Liver (tissue), 9 donors: Measurements from ENCODE around the gene SGK1. TPM values are rescaled to one million over a fixed set of nuclear protein-coding genes. Genes with fewer than 3 reads are reported as not detected.

Experiments used
- DNase-seq: peaks from one replicate; pipeline ENCODE4 v3.0.0-alpha.2; 2017; ENCODE audit warnings: low spot score
- H3K27ac ChIP-seq, 2 donors: one replicate each; pipeline ENCODE4 v1.7.0; 2013; ENCODE audit warnings: inconsistent platforms in 2 of 2, low read length in 2 of 2, control low read depth in 1 of 2, low read depth in 1 of 2, mild to moderate bottlenecking in 1 of 2
- H3K27me3 ChIP-seq, 4 donors: one replicate each; pipeline versions ENCODE4 v1.6.1 to v1.7.0; 2013; ENCODE audit warnings: low read length in 3 of 4, inconsistent platforms in 1 of 4, mild to moderate bottlenecking in 1 of 4, moderate library complexity in 1 of 4; ENCODE audit not compliant: control insufficient read depth in 4 of 4, insufficient read depth in 4 of 4
- H3K36me3 ChIP-seq, 4 donors: one replicate each; pipeline versions ENCODE4 v1.6.1 to v1.7.0; 2013; ENCODE audit warnings: low read length in 3 of 4, mild to moderate bottlenecking in 3 of 4, low read depth in 1 of 4, moderate library complexity in 1 of 4; ENCODE audit not compliant: control insufficient read depth in 4 of 4, insufficient read depth in 3 of 4
- H3K4me1 ChIP-seq, 4 donors: one replicate each; pipeline versions ENCODE4 v1.6.1 to v1.7.0; 2013; ENCODE audit warnings: low read length in 3 of 4, mild to moderate bottlenecking in 3 of 4, moderate library complexity in 1 of 4; ENCODE audit not compliant: control insufficient read depth in 4 of 4, insufficient read depth in 4 of 4
- H3K4me3 ChIP-seq, 3 donors: one replicate each; pipeline versions ENCODE4 v1.6.1 to v1.7.0; 2013; ENCODE audit warnings: low read length in 3 of 3, control low read depth in 1 of 3, low read depth in 1 of 3, mild to moderate bottlenecking in 1 of 3
- H3K9ac ChIP-seq, 2 donors: one replicate each; pipeline ENCODE4 v1.7.0; 2013; ENCODE audit warnings: low read length in 2 of 2, mild to moderate bottlenecking in 2 of 2, moderate library complexity in 2 of 2, control low read depth in 1 of 2, low read depth in 1 of 2
- H3K9me3 ChIP-seq, 4 donors: one replicate each; pipeline versions ENCODE4 v1.6.1 to v1.7.0; 2013; ENCODE audit warnings: low read length in 3 of 4; ENCODE audit not compliant: control insufficient read depth in 4 of 4
- EGR1 ChIP-seq, 2 donors: IDR thresholded peaks; 2 replicates each; pipeline ENCODE4 v1.6.1; 2016 to 2018; ENCODE audit warnings: antibody characterized with exemption in 2 of 2, low read depth in 2 of 2
- FOXA1 ChIP-seq: IDR thresholded peaks from 2 replicates; pipeline ENCODE4 v1.6.1; 2016; ENCODE audit warnings: antibody characterized with exemption
- FOXA2 ChIP-seq: IDR thresholded peaks from 2 replicates; pipeline ENCODE4 v1.6.1; 2016; ENCODE audit warnings: antibody characterized with exemption
- GABPA ChIP-seq, 2 donors: IDR thresholded peaks in 1 of 2; conservative IDR thresholded peaks in 1 of 2; 2 replicates each; pipeline ENCODE4 v1.6.1; 2016; ENCODE audit warnings: antibody characterized with exemption in 2 of 2, mild to moderate bottlenecking in 1 of 2, moderate library complexity in 1 of 2
- HNF4A ChIP-seq, 2 donors: conservative IDR thresholded peaks; 2 replicates each; pipeline ENCODE4 v1.6.1; 2016; ENCODE audit warnings: antibody characterized with exemption in 2 of 2, mild to moderate bottlenecking in 2 of 2
- HNF4G ChIP-seq: IDR thresholded peaks from 2 replicates; pipeline ENCODE4 v1.6.1; 2016; ENCODE audit warnings: antibody characterized with exemption
- JUND ChIP-seq, 2 donors: IDR thresholded peaks; 2 replicates each; pipeline ENCODE4 v1.6.1; 2016; ENCODE audit warnings: antibody characterized with exemption in 2 of 2
- MAX ChIP-seq: IDR thresholded peaks from 2 replicates; pipeline ENCODE4 v1.6.1; 2016; ENCODE audit warnings: antibody characterized with exemption
- NR2F2 ChIP-seq: IDR thresholded peaks from 2 replicates; pipeline ENCODE4 v1.6.1; 2016; ENCODE audit warnings: antibody characterized with exemption
- RAD21 ChIP-seq, 2 donors: IDR thresholded peaks; 2 replicates each; pipeline ENCODE4 v1.6.1; 2016; ENCODE audit warnings: antibody characterized with exemption in 2 of 2, mild to moderate bottlenecking in 2 of 2
- RXRA ChIP-seq, 2 donors: IDR thresholded peaks; 2 replicates each; pipeline ENCODE4 v1.6.1; 2017 to 2018; ENCODE audit warnings: antibody characterized with exemption in 2 of 2, mild to moderate bottlenecking in 1 of 2
- SP1 ChIP-seq: IDR thresholded peaks from 2 replicates; pipeline ENCODE4 v1.6.1; 2018; ENCODE audit warnings: antibody characterized with exemption, mild to moderate bottlenecking
- TAF1 ChIP-seq: conservative IDR thresholded peaks from 2 replicates; pipeline ENCODE4 v1.6.1; 2016; ENCODE audit warnings: antibody characterized with exemption, mild to moderate bottlenecking
- YY1 ChIP-seq: IDR thresholded peaks from 2 replicates; pipeline ENCODE4 v1.6.1; 2016; ENCODE audit warnings: antibody characterized with exemption, mild to moderate bottlenecking
- ZBTB33 ChIP-seq: IDR thresholded peaks from 2 replicates; pipeline ENCODE4 v1.6.1; 2016; ENCODE audit warnings: antibody characterized with exemption
- WGBS: extraction: QIAGEN DNeasy Blood & Tissue Kit; methylation state at CpG from one replicate; pipeline ENCODE4 v1.1.7; 2013; 5-methylcytosine and 5-hydroxymethylcytosine counted together
- polyA plus RNA-seq, 2 donors: library from polyadenylated mRNA; stranded (reverse) in 1 of 2; unstranded in 1 of 2; fragments of 200-250 nt in 1 of 2; fragments of >200 nt in 1 of 2; fragmentation: Nextera tagmentation in 1 of 2; extraction: Ambion mirVana in 1 of 2; gene quantifications; one replicate each; pipeline versions ENCODE4 v1.2.1 to v1.2.3, GENCODE V29; 2013 to 2015
- total RNA-seq, 2 donors: library from RNA; depleted of rRNA; stranded (reverse); fragments of >200 nt; gene quantifications; one replicate each; pipeline ENCODE4 v1.2.3, GENCODE V29; 2014
- TF ChIP-seq, protein P1 (sequence below): IDR thresholded peaks from 2 replicates; pipeline ENCODE4 v1.6.1; 2016; ENCODE audit warnings: antibody characterized with exemption
- TF ChIP-seq, protein P2 (sequence below): IDR thresholded peaks from 2 replicates; pipeline ENCODE4 v1.6.1; 2016; ENCODE audit warnings: antibody characterized with exemption, mild to moderate bottlenecking
- TF ChIP-seq, protein P3 (sequence below): fragments of 150-350 bp; IDR thresholded peaks from 2 replicates; pipeline ENCODE4 v1.5.1; 2017; ENCODE audit warnings: improper control_type of control experiment, low read depth, low read length; ENCODE audit not compliant: missing input control
- donor health status: healthy.
- donor health status: healthy.
- donor health status: healthy.
- donor health status: healthy.
- donor health status: healthy.

The SGK1 gene
- total and polyA plus RNA-seq, 4 donors: 28.0 to 113 (median 35.4) TPM

DNA sequence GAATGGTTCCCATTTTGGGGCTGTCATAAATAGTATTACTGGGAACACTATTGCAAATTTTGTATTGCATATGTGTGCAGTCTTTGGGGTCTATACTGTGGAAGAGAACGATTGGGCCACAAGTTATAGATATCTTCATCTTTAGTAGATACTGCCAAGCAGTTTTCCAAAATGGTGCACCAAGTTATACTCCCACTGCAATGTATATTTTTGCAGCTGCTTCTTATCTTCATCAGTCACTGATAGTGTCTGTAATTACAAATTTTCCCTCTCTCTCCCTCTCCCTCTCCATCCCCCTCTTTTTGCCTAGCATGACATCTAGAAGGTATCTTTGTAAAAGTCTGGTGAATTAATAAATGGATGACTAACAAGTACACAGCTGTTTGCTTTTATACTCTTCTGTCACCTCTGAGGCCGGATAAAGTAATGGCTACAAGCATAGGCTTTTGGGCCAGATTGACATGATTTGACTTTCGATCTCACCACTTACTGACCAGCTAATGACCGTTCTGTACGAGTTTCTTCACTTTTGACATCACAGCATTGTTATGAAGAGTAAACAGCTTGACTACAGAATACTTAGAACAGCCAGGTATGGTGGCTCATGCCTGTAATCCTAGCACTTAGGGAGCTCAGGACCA is 152.2 kb downstream of the SGK1 start:
- no peak for DNase-seq
- Histone ChIP-seq H3K9ac (no peak overlapping the region), H3K9me3 (no peaks in the 10 kb centered on the region), H3K36me3 (peaks cover 0 to 15% (median 12%) of the 10 kb centered on the region in 4 donors), H3K4me1 (peaks cover 0 to 14% (median 6%) of the 10 kb centered on the region in 4 donors), H3K27me3 (no peaks in the 10 kb centered on the region), H3K27ac (no peak overlapping the region), H3K4me3 (no peak overlapping the region)
- 80% methylated on average over 5 of the region's 5 CpGs for WGBS
- TF ChIP-seq FOXA1 (no peak), HNF4G (no peak)

- no peaks in the 10 kb centered on the region for H3K27me3 ChIP-seq
- peaks cover 0 to 3% (median 1%) of the 10 kb centered on the region in 4 donors for H3K36me3 ChIP-seq
- H3K9me3 ChIP-seq: no peaks in the 10 kb centered on the region
- H3K4me3 ChIP-seq: no peak overlapping the region
- WGBS: 94% methylated on average over 8 of the region's 8 CpGs
- peaks cover 0 to 10% (median 6%) of the 10 kb centered on the region in 4 donors for H3K4me1 ChIP-seq
- H3K9ac ChIP-seq: no peak overlapping the region
- no peak for DNase-seq
- TF ChIP-seq HNF4G (no peak), RXRA (IDR thresholded peaks at IDR 0.05) (no peak), MAX (no peak), TAF1 (no peak), EGR1 (IDR thresholded peaks at IDR 0.05; ENCODE audit: low read depth in 2 of 2) (no peak), RAD21 (IDR thresholded peaks at IDR 0.05) (no peak), FOXA2 (no peak), YY1 (no peak), ZBTB33 (no peak), FOXA1 (no peak), HNF4A (conservative IDR thresholded peaks at IDR 0.05) (no peak), SP1 (no peak), JUND (IDR thresholded peaks at IDR 0.05) (no peak), NR2F2 (no peak), GABPA (IDR thresholded peaks at IDR 0.05 in 1 of 2, conservative IDR thresholded peaks at IDR 0.05 in 1 of 2) (no peak)
- TF ChIP-seq, protein P1, sequence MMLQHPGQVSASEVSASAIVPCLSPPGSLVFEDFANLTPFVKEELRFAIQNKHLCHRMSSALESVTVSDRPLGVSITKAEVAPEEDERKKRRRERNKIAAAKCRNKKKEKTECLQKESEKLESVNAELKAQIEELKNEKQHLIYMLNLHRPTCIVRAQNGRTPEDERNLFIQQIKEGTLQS: no peak
- TF ChIP-seq, protein P2, sequence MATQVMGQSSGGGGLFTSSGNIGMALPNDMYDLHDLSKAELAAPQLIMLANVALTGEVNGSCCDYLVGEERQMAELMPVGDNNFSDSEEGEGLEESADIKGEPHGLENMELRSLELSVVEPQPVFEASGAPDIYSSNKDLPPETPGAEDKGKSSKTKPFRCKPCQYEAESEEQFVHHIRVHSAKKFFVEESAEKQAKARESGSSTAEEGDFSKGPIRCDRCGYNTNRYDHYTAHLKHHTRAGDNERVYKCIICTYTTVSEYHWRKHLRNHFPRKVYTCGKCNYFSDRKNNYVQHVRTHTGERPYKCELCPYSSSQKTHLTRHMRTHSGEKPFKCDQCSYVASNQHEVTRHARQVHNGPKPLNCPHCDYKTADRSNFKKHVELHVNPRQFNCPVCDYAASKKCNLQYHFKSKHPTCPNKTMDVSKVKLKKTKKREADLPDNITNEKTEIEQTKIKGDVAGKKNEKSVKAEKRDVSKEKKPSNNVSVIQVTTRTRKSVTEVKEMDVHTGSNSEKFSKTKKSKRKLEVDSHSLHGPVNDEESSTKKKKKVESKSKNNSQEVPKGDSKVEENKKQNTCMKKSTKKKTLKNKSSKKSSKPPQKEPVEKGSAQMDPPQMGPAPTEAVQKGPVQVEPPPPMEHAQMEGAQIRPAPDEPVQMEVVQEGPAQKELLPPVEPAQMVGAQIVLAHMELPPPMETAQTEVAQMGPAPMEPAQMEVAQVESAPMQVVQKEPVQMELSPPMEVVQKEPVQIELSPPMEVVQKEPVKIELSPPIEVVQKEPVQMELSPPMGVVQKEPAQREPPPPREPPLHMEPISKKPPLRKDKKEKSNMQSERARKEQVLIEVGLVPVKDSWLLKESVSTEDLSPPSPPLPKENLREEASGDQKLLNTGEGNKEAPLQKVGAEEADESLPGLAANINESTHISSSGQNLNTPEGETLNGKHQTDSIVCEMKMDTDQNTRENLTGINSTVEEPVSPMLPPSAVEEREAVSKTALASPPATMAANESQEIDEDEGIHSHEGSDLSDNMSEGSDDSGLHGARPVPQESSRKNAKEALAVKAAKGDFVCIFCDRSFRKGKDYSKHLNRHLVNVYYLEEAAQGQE: no peak
- TF ChIP-seq, protein P3, sequence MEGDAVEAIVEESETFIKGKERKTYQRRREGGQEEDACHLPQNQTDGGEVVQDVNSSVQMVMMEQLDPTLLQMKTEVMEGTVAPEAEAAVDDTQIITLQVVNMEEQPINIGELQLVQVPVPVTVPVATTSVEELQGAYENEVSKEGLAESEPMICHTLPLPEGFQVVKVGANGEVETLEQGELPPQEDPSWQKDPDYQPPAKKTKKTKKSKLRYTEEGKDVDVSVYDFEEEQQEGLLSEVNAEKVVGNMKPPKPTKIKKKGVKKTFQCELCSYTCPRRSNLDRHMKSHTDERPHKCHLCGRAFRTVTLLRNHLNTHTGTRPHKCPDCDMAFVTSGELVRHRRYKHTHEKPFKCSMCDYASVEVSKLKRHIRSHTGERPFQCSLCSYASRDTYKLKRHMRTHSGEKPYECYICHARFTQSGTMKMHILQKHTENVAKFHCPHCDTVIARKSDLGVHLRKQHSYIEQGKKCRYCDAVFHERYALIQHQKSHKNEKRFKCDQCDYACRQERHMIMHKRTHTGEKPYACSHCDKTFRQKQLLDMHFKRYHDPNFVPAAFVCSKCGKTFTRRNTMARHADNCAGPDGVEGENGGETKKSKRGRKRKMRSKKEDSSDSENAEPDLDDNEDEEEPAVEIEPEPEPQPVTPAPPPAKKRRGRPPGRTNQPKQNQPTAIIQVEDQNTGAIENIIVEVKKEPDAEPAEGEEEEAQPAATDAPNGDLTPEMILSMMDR: no peak
- H3K27ac ChIP-seq: no peak overlapping the region
Measured at GRCh38 chr6:134164300-134164699, 153.6 kb downstream of the SGK1 start.
